ENCODE data around the gene TRAF5. TPM values are rescaled to one million over a fixed set of nuclear protein-coding genes. Genes with fewer than 3 reads are reported as not detected.

TRAF5 gene
- total RNA-seq, 1 donor from 2014 or later = 3.9 TPM

DNA sequence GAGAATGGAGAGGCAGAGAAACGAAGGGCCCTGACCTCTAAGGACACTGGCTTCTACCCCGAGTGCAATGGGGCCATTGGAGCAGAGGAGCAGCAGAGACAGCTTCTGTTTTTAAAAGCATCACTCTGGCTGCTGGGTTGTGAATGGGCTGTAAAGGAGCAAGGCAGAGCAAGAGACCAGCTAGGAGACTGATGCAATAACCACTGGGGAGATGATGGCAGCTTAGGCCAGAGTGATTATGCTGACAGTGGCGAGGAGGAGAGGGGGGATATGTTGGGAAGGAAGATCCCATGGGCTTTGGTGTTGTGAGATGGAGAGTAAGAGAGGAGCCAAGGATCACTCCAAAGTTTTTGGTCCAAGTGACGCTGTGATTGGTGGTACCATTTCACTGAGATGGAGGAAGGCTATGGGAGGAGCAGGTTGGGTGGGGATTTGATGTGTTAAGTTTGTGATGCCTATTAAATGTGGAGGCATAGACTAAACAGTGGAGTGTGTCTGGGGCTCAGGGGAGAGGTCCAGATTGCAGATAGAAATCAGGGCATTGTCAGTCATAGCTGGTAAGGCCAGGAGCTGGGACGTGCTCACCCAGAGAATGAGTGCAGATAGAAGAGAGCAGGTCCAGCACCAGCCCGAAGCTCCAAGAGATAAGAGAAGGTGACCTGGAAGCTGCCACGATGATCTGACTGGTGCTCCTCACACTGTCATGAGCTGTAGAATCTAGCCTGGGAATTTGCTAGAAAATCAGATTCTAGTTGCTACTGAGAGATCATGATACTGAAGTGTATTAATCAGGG, 11.0 kb downstream of the TRAF5 start:
- intact Hi-C loops (cut with DNase I) = no loop called here
- Histone ChIP-seq H3K9me3 (no peaks in the 10 kb centered on the region), H3K27me3 (no peaks in the 10 kb centered on the region), H3K4me3 (no peak overlapping the region), H3K4me1 (peaks cover 11 to 45% of the 10 kb centered on the region in 2 donors), H3K27ac (no peak overlapping the region), H3K36me3 (peaks cover 0 to 6% of the 10 kb centered on the region in 2 donors)
- TF ChIP-seq, protein P1, sequence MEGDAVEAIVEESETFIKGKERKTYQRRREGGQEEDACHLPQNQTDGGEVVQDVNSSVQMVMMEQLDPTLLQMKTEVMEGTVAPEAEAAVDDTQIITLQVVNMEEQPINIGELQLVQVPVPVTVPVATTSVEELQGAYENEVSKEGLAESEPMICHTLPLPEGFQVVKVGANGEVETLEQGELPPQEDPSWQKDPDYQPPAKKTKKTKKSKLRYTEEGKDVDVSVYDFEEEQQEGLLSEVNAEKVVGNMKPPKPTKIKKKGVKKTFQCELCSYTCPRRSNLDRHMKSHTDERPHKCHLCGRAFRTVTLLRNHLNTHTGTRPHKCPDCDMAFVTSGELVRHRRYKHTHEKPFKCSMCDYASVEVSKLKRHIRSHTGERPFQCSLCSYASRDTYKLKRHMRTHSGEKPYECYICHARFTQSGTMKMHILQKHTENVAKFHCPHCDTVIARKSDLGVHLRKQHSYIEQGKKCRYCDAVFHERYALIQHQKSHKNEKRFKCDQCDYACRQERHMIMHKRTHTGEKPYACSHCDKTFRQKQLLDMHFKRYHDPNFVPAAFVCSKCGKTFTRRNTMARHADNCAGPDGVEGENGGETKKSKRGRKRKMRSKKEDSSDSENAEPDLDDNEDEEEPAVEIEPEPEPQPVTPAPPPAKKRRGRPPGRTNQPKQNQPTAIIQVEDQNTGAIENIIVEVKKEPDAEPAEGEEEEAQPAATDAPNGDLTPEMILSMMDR (IDR thresholded peaks at IDR 0.05) = no peak
- no peak for DNase-seq (ENCODE audit: low spot score in 2 of 2)

DNA sequence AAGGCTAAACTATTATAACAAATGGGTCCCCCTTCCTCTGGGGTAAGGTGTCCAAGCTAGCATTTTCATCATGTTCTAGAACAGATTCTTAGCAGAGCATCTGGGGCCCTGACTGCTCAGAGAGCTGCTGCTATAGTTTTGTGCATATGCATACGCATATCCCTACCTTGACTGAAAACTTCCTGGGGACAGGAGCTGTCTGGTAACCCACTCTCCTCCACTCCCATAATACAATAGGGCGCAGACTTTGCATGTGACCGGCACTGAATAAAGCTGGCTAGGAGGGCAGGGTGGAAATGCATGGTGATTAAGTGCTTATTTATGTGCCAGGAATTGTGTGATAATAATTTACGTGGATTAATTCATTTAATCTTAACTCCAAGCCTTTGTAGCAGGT, 11.6 kb downstream of the TRAF5 start:
- Histone ChIP-seq H3K4me3 (no peak overlapping the region), H3K9me3 (no peaks in the 10 kb centered on the region), H3K27ac (no peak overlapping the region), H3K36me3 (peaks cover 0 to 6% of the 10 kb centered on the region in 2 donors), H3K27me3 (no peaks in the 10 kb centered on the region), H3K4me1 (peaks cover 8 to 44% of the 10 kb centered on the region in 2 donors)
- TF ChIP-seq, protein P1 (IDR thresholded peaks at IDR 0.05) = no peak
- intact Hi-C loops (cut with DNase I) = no loop called here
- no peak for DNase-seq (ENCODE audit: low spot score in 2 of 2)

DNA sequence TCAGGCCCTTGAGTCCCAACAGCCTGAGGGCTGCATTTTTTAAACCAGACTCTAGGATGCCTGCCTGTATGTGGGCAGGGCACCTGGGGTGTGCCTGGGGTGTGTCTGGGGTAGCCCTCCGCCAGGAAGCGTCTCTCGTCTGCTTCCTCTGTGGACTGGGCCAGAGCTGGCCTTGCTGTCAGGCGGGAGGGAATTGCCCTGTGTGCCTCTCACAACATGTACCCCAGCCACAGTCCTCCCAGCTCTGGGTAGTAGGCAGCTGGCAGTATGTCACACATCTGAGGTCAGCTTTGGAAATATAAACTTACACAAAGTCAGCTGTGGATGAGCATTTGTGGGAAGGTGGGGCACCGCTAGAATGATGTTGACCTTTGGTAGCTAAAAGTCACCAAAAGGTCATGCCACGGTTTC, 13.0 kb downstream of the TRAF5 start:
- H3K27ac ChIP-seq = no peak overlapping the region
- peaks cover 7 to 40% of the 10 kb centered on the region in 2 donors for H3K4me1 ChIP-seq
- DNase-seq (ENCODE audit: low spot score in 2 of 2) = no peak
- intact Hi-C loops (cut with DNase I) = no loop called here
- H3K27me3 ChIP-seq = no peaks in the 10 kb centered on the region
- H3K36me3 ChIP-seq = peaks cover 0 to 13% of the 10 kb centered on the region in 2 donors
- TF ChIP-seq, protein P1 (IDR thresholded peaks at IDR 0.05) = no peak
- H3K9me3 ChIP-seq = no peaks in the 10 kb centered on the region
- no peak overlapping the region for H3K4me3 ChIP-seq

DNA sequence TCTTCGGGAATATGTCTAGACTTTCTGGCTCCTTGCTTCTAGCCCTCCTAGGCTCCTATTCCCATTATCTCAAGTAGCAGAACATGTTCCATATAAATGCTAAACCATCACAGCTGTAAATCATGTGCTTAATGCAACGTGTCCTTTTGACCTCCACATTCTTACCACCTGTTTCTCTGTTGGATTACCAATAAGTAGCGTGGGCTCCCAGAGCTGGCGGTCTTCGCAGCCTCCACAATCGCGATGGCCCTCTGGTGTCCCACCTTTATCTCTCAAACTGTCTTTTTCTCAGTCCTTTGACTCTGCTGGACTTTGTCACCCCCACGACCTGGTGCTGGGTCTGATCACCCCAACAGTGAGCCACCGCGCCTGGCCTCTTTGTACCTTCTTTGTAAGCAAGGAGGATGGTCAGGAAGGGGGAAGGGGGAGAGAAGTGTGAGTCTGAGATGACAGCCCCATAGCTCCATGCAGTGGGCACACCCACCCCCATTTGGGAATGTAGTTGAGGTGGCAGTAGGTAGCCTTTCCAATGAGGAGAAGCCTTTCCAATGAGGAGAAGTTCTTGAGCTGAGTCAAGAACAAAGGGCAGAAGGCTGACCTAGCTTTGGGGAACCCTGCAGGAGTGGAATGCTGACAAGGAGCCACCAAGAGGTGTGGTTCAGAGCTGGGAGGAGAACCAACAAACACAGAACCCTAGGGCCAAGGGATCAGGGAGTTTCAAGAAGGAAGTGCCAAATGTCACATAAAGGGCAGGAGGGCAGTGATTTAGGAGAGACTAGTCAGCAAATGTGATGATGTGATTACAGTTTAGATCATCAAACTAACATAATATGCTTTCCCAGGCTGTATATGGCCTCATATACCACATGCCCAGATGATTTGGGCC, 14.2 kb downstream of the TRAF5 start:
- TF ChIP-seq, protein P1 (IDR thresholded peaks at IDR 0.05) = no peak
- H3K4me3 ChIP-seq = no peak overlapping the region
- H3K36me3 ChIP-seq = peaks cover 0 to 16% of the 10 kb centered on the region in 2 donors
- no peaks in the 10 kb centered on the region for H3K27me3 ChIP-seq
- H3K27ac ChIP-seq = no peak overlapping the region
- H3K4me1 ChIP-seq = peaks cover 5 to 28% of the 10 kb centered on the region in 2 donors
- H3K9me3 ChIP-seq = no peaks in the 10 kb centered on the region
- intact Hi-C loops (cut with DNase I) = no loop called here
- no peak for DNase-seq (ENCODE audit: low spot score in 2 of 2)

DNA sequence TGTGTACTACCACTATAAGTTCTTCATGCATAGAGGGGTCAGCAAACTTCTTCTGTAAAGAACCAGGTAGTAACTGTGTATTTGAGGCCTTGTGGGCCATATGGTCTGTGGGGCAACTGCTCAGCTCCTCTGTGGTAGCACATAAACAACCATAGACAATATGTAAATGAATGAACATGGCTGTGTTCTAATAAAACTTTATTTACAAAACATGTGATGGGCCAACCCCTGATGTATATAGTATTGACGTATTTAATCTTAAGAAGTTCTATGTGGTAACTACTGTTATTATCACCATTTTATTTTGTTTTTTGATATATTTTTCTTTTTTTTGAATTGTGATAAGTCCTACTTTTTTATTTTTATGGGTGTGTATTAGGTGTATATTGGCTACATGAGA, 15.4 kb downstream of the TRAF5 start:
- Histone ChIP-seq H3K27ac (no peak overlapping the region), H3K36me3 (peaks cover 0 to 16% of the 10 kb centered on the region in 2 donors), H3K27me3 (no peaks in the 10 kb centered on the region), H3K9me3 (no peaks in the 10 kb centered on the region), H3K4me3 (no peak overlapping the region), H3K4me1 (peaks cover 5 to 19% of the 10 kb centered on the region in 2 donors)
- intact Hi-C loops (cut with DNase I) = no loop called here
- TF ChIP-seq, protein P1 (IDR thresholded peaks at IDR 0.05) = no peak
- no peak for DNase-seq (ENCODE audit: low spot score in 2 of 2)
